NCI-H774 (cell line): ENCODE results near the gene ELK4.
A peak's percentile ranks its signal among the peaks of the same experiment; 100 is the strongest.

Source experiments
- DNase-seq: peaks from one replicate; lab custom pipeline; 2025; lab: John Stamatoyannopoulos, UW

ELK4 gene

DNA sequence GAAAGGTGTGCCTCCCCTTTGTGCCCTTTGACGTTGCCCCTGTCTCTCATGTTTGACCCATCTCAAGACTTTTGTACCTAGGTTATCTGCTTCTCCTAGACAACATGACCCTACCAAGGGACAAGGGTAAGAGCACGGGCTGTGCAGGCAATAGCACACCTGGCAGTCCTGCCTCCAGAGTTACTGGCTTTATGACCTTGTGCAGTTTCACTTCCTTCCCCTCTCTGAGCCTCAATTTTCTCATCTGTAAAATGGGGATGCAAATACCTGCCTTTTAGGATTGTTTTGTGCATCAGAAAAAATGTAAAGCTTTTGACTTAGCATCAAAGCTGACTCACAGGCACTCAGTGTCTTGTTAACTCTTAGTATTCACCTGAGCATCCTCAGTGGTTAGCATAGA, 36.4 kb downstream of the ELK4 start:
- DNase-seq, result no peak

DNA sequence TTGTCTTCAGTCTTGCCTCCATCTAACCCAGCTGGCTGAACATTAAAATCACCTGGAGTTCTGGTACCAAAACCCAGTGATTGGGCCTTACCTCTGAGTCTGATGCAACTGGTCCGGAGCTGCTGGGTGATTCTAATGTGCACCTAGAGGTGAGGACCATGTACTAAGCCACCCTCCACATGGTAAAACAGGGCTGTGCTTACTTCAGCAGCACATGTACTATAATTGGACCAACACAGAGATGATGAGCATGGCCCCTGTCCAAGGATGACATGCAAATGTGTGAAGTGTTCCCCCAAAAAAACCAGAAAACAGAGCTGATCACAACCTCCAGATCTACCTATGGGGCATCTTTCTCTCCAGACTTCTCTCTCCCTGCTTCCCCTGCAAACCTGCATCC, 37.0 kb downstream of the ELK4 start:
- DNase-seq, result no peak

DNA sequence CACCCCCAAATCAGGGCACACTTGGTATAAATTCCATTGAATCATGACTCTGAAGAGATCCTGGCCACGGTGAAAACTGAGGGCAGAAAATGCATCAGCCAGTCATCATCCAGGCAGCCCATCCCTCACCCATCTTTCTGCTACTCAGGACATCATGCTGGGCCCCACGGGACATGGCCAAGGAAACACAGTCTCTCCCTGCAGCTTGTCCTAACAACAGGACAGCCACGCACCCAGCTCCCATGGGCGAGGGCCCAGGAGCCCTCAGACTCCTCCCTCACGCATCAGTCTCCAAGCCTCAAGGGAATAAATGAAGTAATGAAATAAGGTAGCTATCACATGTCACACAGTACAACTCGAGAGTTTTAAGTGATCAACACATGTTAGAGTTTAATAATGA, 37.8 kb downstream of the ELK4 start:
- DNase-seq, result no peak

DNA sequence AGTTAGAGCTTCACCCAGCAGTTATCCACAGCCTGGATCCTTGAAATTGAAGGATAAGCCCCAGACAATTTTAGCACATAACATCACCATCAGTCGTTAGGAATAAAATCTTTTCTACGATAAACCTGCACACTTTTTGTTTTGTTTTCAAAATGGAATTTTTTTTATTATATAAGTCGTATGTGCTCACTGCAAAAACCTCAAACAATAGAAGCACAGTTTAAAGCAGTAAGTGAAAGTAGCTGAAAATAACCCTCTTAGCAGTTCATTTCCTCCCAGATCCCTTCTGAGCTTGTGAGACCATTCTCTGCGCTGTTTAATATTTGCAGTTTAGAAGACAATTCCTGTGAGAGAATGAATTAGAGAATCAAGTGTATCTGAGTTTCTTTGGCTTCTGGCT, 38.3 kb downstream of the ELK4 start:
- no peak for DNase-seq

DNA sequence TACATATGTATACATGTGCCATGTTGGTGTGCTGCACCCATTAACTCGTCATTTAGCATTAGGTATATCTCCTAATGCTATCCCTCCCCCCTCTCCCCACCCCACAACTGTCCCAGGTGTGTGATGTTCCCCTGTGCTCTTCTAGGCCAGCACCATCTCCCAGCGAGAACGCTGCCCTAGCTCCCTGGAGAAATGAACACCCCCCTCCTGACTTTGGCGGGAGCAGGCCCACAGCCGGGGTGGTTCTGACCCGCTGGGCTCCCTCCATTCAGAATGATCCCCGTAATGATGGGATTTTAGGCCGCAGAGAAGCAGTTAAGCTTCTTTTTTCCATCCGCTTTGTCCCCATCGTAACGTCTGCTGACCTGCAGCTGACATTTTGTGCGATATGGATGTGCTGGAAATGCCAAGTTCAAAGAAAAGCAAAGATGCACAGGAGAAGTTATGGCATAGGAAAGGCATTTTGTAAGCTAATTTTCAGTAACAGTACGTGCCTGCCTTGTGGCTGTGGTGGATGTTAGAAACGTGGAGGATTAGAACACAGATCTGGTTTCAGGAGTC, 39.3 kb downstream of the ELK4 start:
- no peak for DNase-seq

DNA sequence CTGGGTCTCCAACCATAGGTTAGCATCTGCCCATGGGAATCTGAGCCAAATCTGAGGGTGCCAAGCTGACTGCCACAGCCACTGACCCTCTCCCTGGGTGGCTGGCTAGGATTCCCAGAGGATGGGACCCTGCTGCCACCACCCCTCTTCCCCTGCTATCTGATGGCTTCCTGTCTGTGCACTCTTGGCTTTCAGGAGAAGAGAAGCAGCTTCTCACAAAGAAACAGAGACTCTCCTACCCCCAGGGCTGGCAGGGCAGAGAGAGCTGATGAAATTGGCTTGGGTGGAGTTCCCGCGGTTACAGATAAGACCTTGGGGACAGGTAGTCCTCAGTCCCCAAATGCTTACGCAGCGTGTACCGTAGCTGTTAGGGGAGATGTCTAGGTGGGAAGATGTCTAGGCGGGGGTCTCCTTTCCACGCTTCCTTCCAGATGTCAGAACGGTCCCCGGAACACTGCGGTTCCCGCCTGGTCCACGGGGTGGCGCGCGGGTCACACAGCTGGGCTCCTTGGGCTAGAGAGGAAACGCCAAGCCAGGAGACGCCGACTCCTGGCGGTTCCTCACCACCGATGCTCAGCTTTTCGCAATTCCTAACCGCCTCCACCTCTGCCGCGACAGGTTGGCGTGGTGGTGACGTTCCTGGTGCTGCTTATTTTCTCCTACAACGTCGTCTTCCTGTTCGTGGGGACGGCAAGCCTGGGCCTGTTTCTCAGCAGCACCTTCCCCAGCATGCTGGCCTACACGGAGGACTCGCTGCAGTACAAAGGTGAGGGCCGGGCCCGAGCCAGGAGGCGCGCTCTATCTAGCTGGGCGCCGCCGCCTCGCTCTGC, 40.1 kb downstream of the ELK4 start:
- DNase-seq, result peak; percentile 61

DNA sequence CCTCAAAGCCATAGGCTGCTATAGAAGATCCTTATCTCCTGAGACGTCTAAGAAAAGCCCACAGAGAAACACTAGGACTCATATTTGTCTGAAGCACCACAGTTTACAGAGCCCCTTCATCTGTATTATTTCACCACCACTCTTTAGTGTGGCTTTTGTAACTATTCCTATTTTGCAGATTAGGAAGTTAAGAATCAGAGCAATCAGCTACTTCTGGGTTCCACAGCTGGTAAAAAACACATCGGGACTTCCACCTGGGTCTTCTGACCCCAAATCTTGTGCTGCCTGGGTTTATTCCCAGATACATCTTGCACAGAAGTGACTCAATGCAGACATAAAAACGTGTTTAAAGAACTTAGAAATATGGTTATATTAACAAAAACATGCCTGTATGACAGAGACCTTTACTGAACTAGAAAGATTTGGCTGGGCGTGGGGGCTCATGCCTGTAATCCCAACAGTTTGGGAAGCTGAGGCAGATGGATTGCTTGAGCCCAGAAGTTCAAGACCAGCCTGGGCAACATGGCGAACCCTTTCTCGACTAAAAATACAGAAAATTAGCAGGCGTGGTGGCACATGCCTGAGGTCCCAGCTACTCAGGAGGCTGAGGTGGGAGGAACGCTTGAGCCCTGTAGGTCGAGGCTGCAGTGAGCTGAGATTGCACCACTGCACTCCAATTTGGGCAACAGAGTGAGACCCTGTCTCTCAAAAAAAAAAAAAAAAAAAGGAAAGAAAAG, 40.9 kb downstream of the ELK4 start:
- no peak for DNase-seq

DNA sequence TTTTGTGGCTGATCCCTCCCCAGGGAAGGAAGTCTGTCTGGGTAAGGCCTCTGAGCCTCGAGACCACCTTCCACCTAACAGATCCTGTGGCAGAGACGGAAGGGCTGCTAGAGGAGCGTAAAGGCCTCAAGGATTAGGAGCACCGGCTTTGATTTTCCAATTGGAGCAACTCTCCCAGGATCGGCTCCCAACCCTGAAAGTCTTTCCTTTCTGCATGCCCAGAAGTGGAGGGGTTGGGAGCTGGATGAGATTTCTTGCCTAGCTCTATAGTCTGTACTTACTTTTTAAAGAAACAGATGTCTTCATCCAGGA, 41.4 kb downstream of the ELK4 start:
- DNase-seq, result no peak

DNA sequence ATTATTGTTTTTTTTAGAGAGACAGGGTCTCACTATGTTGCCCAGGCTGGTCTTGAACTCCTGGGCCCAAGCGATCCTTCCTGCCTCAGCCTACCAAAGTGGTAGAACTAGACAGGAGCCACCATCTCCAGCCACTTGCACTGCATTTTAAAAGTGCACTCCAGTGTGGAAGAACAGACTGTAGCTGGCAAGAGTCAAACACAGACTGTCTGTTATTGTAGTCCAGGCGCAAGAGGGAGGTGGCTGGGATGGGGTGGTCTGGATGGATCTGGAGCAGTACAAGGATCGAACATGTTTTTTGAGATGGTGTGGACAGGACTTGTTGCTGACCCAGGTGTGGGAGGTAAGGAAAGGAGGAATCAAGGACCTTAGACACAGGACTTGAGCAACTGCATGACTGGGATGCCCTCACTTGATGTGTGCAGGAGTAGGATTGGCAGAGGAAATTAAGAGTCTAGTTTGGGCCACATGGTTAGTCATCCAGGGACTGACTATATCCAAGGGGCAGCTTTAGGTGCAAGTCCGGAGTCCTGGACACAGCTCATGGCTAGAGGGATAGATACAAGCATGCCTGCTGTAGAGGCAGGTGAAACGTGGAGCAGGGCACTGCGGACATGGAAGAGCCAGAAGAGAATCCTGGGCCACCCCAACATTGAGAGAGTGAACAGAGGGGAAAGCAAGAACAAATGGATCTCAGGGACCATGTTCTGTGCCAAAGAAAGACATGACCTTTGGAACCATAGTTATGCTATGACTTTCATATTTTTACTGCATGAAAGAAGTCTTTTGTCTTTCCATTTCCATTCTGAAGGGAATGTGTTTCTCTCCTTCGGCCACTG, 42.0 kb downstream of the ELK4 start:
- no peak for DNase-seq

DNA sequence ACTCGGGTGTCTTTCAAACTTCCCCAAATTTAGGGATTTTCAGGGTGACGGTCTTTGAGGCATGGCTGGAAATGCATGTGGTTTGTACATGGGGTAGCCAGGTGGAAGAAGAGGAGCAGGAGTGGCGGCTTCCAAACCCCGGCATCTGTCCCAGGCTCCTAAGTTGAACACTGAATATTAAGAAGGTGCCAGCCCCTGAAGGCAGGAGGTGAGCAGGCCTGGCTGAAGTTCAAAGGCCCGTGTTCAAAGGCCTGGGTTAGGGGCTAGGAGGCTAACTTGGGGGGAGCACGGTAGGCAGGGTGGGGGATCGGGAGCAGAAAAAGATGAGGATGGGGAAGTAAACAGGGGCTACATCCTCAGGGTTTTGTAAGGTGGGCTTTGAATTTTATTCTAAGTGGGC, 42.8 kb downstream of the ELK4 start:
- DNase-seq, result no peak

DNA sequence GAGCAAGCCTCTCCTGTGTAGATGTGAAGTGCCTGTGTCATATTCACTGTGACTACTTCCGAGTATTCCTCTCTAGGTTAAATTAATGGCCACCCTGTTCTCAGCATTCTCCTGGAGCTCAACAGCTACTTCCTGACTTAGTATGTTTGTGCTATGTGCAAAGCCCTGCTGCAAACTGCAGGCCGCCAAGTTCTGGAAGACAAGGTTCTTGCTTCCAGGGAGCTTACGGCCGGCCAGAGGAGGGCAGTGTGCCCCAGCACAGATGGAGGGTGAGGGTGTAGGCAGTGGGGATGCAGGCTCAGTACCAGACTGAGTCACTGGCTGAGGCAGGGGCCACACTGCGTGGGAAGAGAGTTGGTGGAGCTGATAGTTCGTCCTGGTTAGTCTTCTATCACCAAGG, 43.2 kb downstream of the ELK4 start:
- no peak for DNase-seq

DNA sequence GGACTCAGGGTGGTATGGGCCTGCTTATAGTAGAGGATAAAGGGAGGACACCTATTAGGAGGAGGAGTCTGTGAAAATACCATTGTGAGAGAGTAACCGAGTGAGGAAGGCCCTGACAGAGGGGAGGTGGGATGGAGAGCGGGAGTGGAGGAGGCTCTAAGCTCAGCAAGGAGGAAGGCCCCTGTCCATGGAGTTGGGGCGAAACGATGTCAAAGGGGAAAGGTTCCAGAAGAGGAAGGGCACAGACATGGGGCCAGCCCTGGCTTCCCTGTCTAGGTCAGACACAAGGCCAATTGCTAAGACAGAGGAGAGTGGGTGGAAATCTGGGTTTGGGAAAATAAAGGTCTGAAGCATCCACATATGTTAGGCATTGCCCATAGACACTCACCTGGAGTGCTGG, 44.2 kb downstream of the ELK4 start:
- no peak for DNase-seq

DNA sequence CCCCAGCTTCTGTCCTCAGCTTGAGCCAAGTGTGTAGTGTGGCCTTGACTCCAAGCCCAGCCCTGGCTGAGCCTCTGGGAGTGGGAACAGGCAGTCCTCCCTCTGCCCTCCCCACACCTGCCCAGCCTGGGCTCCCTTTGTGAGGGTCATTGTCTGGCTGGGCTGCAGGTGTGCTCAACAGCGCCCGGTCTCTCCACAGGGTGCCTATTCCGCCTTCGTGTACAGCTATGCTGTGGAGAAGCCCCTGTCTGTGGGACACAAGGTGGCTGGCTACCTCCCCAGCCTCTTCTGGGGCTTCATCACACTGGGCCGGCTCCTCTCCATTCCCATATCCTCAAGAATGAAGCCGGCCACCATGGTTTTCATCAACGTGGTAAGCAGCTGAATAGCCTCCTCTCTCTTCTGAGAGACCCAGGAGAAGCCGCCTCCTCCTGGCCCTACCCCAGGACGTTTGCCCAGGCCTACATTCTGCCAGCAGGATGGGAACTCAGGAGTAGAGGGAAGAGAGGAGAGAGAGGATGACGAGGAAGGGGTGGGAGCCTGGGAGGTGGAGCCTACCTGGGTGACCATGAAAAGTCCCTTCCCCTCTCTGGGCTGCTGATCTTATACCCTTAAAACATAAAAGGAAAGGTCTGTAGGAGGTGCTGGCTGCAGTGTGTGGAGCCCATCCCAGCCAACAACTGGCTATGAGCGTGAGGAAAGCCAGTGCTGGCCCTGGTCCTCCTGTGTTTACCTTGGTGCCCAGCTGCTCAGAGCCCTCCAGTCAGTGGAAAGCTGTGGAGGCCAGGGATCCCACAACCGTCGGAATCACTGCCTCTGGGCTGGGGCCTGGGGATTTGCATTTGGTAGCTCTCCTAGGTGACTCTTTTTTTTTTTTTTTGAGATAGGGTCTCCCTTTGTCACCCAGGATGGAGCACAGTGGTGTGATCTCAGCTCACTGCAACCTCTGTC, 45.7 kb downstream of the ELK4 start:
- DNase-seq, result peak; percentile 14

DNA sequence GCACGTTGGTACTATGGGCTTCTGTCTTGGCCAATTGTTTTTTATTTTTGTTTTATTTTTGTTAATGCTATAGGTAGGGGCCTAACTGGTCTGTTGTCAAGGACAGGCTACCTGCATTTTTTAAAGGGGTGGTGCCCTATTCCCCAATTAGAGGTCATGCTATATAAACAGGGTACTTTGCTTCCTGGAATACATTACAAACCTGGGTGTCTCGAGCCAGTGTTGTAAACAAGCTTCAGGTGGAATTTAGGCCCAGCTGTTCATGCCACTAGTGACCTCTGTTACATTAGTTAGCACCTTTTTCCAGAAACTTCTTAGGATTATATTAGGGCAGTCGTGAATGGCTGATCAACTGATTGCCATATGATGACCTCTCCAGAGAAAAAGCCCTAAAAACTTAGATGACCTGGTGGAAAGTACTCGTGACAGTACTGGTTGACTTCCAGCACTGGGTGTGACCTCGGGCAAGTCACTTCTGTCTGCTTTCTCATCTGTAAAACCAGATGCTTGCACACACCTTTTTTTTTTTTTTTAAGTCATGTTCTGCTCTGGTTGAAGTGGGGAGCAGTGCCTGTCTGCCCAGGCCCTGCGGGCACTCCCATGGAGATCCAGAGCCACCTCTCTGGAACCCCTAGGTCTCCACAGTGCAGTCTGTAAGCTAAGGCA, 46.5 kb downstream of the ELK4 start:
- DNase-seq, result no peak

DNA sequence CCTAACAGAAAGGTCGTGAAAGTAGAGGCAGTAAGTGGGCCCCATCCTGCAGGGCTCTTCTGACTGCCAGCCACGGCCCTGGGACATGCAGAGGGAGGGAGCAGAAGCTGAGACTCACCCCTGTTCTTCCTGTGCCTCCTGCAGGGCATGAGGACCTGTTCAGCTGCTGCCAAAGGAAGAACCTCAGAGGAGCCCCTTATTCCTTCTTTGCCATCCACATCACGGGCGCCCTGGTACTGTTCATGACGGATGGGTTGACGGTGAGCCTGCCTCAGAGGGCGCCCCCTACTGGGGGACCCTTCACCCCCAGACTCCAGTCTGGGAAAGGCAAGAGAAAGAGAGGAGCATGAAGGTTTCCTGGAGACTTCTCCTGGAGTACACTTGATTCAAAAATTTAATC, 47.1 kb downstream of the ELK4 start:
- DNase-seq, result no peak

DNA sequence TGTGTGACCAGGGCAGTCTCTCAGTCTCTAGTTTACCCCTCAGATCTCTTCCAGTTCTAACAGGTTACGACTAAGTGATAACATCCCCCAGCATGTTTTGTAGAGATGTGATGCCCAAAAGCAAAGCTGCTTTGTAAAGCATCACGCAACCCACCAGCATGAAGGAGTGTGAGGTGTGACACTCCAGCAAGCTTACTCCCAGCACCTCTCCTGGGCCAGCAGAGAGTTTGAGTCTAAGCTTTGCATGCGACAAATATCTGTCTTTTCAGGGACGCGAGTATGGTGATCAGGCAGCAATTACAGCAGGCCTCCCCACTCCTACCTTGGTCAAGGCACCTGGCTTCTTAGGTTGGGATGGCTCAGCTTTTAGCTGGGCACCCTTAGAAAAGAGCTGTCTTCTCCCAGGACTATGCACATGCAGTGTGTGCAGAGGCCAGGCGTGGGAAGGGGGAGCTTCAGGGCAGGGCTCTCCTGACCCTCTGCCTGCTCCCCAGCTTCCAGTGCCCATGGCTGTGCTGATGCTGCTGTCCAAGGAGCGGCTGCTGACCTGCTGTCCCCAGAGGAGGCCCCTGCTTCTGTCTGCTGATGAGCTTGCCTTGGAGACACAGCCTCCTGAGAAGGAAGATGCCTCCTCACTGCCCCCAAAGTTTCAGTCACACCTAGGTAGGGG, 48.2 kb downstream of the ELK4 start:
- DNase-seq, result no peak

DNA sequence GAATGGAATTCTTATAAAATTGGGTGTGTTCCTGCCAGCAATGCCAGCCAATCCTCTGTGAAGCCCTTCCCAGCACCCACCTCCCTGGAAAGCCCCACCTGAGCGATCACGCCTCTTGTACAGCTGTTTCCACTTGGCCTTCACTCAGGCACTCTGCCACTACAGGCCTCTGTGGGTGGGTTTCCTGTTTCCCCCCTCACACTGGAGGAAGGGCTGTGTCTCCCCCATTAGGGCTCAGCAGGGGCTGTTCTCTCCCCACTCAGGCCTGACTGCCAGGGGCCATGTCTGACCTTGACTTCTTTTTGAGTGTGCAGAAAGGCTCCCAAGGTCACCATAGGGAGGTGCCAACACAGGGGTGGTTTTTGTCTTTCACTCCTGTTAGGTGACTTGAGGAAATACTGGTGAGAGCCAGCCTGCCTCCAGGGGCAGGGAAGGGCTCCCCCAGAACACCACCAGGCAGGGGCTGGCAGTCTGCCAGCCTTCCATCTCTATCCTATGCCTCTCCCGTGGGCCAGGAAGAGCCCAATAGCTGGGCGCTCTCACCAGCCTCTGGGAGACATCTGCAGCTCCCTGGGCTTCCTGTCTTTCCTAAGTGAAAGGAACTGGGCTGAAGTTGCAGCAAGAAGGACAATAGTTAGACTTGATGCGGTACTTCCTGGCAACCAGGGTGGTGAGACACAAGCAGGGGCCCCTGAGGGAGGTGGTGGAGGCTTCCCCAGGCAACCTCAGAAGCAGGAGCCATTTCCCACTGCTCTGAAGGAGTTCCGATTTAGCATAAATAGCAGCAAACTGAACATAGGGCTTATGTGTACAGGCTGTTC, 49.1 kb downstream of the ELK4 start:
- no peak for DNase-seq

DNA sequence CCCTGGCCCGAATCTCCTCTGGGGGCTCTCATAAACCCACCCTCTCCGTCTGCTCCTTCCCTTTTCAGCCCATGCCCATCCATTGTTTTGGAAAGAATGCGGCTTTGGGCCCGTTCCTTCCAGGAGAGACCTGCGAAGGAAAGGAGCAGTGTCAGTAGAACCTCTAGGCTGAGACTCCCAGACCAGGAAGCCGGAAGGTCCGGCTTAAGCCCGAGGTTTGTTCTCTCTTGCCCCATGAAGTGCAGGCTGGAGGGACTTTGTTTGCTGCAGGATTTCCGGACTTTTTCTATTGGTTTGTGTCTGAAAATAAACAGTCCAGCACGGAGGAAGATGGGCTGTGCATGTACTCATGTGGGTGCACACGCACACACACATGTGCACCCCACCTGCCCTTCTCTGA, 49.8 kb downstream of the ELK4 start:
- no peak for DNase-seq

DNA sequence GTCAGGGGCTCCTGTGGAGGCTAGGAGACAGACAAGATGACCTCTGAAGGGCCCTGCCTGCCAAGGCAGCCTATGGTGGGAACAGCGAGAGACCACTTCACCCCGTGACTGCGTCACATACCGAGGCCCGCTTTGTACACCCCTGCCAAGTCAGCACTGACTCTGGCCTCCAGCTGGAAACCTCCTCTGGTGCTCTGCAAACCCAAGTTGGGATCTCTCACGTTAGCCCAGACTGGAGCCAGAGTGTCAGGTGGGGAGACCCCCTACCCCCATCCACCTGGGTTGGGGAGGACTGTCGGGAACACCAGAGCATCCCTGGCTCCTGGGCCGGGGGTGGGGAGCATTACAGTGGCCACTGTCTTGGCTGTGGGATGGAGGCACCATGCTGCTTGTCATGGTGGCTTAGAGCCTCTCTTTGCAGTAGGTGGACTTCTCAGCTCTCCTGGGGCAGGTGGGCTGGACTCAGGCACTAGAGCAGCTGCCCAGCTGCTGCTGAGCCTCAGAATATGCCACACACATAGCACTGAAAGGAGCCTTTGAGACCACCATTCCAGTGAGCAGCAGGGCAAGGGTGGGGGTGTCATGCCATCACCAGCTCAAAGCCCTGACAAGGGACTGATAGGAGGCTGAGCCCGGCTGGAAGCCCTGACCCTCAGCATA, 50.4 kb downstream of the ELK4 start:
- DNase-seq, result no peak
